Adrenal gland (tissue), 12 donors: ENCODE data around the gene ADK. TPM values are rescaled to one million over a fixed set of nuclear protein-coding genes. Genes with fewer than 3 reads are reported as not detected.

Source experiments
- DNase-seq, 7 donors: peaks; one replicate each; pipeline ENCODE4 v3.0.0-alpha.2; 2019 to 2020
- H3K27ac ChIP-seq, 5 donors: fragments of 200-600 bp; sonication (generic) in 4 of 5; 1 replicate in 3 of 5; 2 replicates in 2 of 5; pipeline versions ENCODE4 v1.5.1 to v1.8.0; 2016 to 2020; ENCODE audit warnings: mild to moderate bottlenecking in 1 of 5
- H3K27me3 ChIP-seq: fragments of 200-600 bp; 2 replicates; pipeline ENCODE4 v1.8.0; 2021
- H3K36me3 ChIP-seq, 2 donors: fragments of 200-600 bp; replicated peaks in 1 of 2; 1 replicate in 1 of 2; 2 replicates in 1 of 2; pipeline versions ENCODE4 v1.5.1 to v1.8.0; 2018 to 2022
- H3K4me1 ChIP-seq, 2 donors: fragments of 200-600 bp; replicated peaks in 1 of 2; 1 replicate in 1 of 2; 2 replicates in 1 of 2; pipeline versions ENCODE4 v1.5.1 to v1.8.0; 2018 to 2021
- H3K4me3 ChIP-seq, 4 donors: fragments of 200-600 bp; sonication (generic) in 3 of 4; one replicate each; pipeline ENCODE4 v1.5.1; 2016 to 2018
- H3K9me3 ChIP-seq, 3 donors: fragments of 200-600 bp; sonication (generic) in 1 of 3; replicated peaks in 1 of 3; 1 replicate in 2 of 3; 2 replicates in 1 of 3; pipeline versions ENCODE4 v1.5.1 to v1.8.0; 2016 to 2021
- CTCF ChIP-seq, 6 experiments: fragments of 450-650 bp in 4 of 6; fragments of 200-600 bp in 2 of 6; sonication (generic) in 1 of 6; IDR thresholded peaks; 1 replicate in 5 of 6; 2 replicates in 1 of 6; pipeline versions ENCODE4 v1.5.1 to v1.8.0; 2016 to 2021; ENCODE audit warnings: antibody characterized with exemption in 6 of 6, mild to moderate bottlenecking in 2 of 6, moderate library complexity in 1 of 6
- POLR2A ChIP-seq, 2 donors: fragments of 450-650 bp; IDR thresholded peaks; one replicate each; pipeline ENCODE4 v1.6.1; 2017; ENCODE audit warnings: antibody characterized with exemption in 2 of 2, mild to moderate bottlenecking in 2 of 2, moderate library complexity in 1 of 2
- WGBS, 4 donors: extraction: QIAGEN DNeasy Blood & Tissue Kit in 2 of 4; methylation state at CpG; one replicate each; pipeline versions ENCODE4 v1.1.5 to v1.1.7; 2013 to 2017; 5-methylcytosine and 5-hydroxymethylcytosine counted together
- intact Hi-C, 2 donors: fragments of 100-400 bp; cut with DNase I; formaldehyde crosslinking; loops; one replicate each; pipeline versions ENCODE4 v1.14.1 to v1.15.0; 2022 to 2023
- polyA plus RNA-seq, 3 donors: library from polyadenylated mRNA; stranded (reverse); fragments of 200-250 nt in 2 of 3; fragments of 350-450 nt in 1 of 3; fragmentation: Illumina TruSeq in 1 of 3; extraction: RNeasy Lipid Tissue Mini Kit (QIAGEN cat#74804) in 1 of 3; gene quantifications; one replicate each; pipeline ENCODE4 v1.2.3, GENCODE V29; 2013 to 2014
- total RNA-seq, 9 donors: library from RNA; depleted of rRNA in 4 of 9; stranded (reverse); fragments of >200 nt in 4 of 9; fragments of 120-200 nt in 1 of 9; fragmentation: NEBNext Ultra II Directional in 1 of 9; extraction: Animal tissue kit (Norgen Biotek cat#: 25700) in 1 of 9; gene quantifications; one replicate each; pipeline versions ENCODE4 v1.1.0 to v1.2.4, GENCODE V29; 2013 to 2023
- donor health status: healthy with polysubstance abuse.
- donor health status: Bipolar disorder and iron deficiency.
- donor health status: DM: yes; HTN: yes; CAD: no.
- donor health status: DM: no; HTN: no; CAD: no.
- donor health status: DM: no; HTN: no; CAD: no.
- donor health status: DM: yes; HTN: yes; CAD: no.

Gene ADK
- total and polyA plus RNA-seq, 12 donors = 8.2 to 45.5 (median 22.2) TPM

- no peak for DNase-seq
- H3K27ac ChIP-seq = no peak overlapping the region
- H3K4me3 ChIP-seq = no peak overlapping the region
- no peaks in the 10 kb centered on the region for H3K4me1 ChIP-seq
- H3K27me3 ChIP-seq = no peaks in the 10 kb centered on the region
- intact Hi-C loops = no loop called here
- TF ChIP-seq POLR2A (IDR thresholded peaks at IDR 0.05) (no peak), CTCF (IDR thresholded peaks at IDR 0.05) (no peak)
- H3K9me3 ChIP-seq = no peaks in the 10 kb centered on the region
- H3K36me3 ChIP-seq = no peaks in the 10 kb centered on the region
- 50 to 69% (median 62%) methylated on average over 2 of the region's 2 CpGs for whole genome bisulfite sequencing, 4 donors
Observed at GRCh38 chr10:74165530-74165901, 14.5 kb downstream of the ADK start.

GRCh38 chr10:74167443-74167842 is 16.4 kb downstream of the ADK start:
- Histone ChIP-seq H3K27ac (no peak overlapping the region), H3K9me3 (no peaks in the 10 kb centered on the region), H3K4me1 (no peaks in the 10 kb centered on the region), H3K36me3 (no peaks in the 10 kb centered on the region), H3K4me3 (no peak overlapping the region), H3K27me3 (no peaks in the 10 kb centered on the region)
- no peak for DNase-seq
- intact Hi-C loops = no loop called here
- TF ChIP-seq CTCF (IDR thresholded peaks at IDR 0.05) (no peak), POLR2A (IDR thresholded peaks at IDR 0.05) (no peak)
- 56 to 91% (median 87%) methylated on average over 1 of the region's 1 CpG for WGBS, 4 donors

- 92 to 100% (median 96%) methylated on average over 2 of the region's 2 CpGs for WGBS, 4 donors
- intact Hi-C loops = no loop called here
- no peak for DNase-seq
- peaks cover 0 to 4% of the 10 kb centered on the region in 2 donors for H3K4me1 ChIP-seq
- H3K27ac ChIP-seq = no peak overlapping the region
- no peak overlapping the region for H3K4me3 ChIP-seq
- no peaks in the 10 kb centered on the region for H3K9me3 ChIP-seq
- no peaks in the 10 kb centered on the region for H3K36me3 ChIP-seq
- no peaks in the 10 kb centered on the region for H3K27me3 ChIP-seq
- TF ChIP-seq POLR2A (IDR thresholded peaks at IDR 0.05) (no peak), CTCF (IDR thresholded peaks at IDR 0.05) (no peak)
Observed at GRCh38 chr10:74171625-74172024, 20.6 kb downstream of the ADK start.

GRCh38 chr10:74174521-74174920 is 23.5 kb downstream of the ADK start:
- intact Hi-C loops = no loop called here
- H3K4me3 ChIP-seq = no peak overlapping the region
- H3K36me3 ChIP-seq = no peaks in the 10 kb centered on the region
- H3K4me1 ChIP-seq = peaks cover 0 to 4% of the 10 kb centered on the region in 2 donors
- no peaks in the 10 kb centered on the region for H3K27me3 ChIP-seq
- WGBS, 4 donors = 43 to 85% (median 64%) methylated on average over 3 of the region's 3 CpGs
- no peak overlapping the region for H3K27ac ChIP-seq
- no peak for DNase-seq
- TF ChIP-seq CTCF (IDR thresholded peaks at IDR 0.05) = no peak
- TF ChIP-seq POLR2A (IDR thresholded peaks at IDR 0.05) = no peak
- H3K9me3 ChIP-seq = no peaks in the 10 kb centered on the region
